Measurements from ENCODE around the gene GALNT6.

The GALNT6 gene

GRCh38 chr12:51392556-51393237 lies 1.5 kb upstream of the GALNT6 start:
- Histone ChIP-seq H3K36me3 (ENCODE audit: control insufficient read depth, insufficient read depth, low read length) (no peaks in the 10 kb centered on the region), H3K4me1 (ENCODE audit: control insufficient read depth, insufficient read depth, low read length, poor library complexity, severe bottlenecking) (peaks cover 27% of the 10 kb centered on the region), H3K27ac (ENCODE audit: low read depth, low read length, severe bottlenecking) (no peak overlapping the region), H3K4me3 (ENCODE audit: extremely low read depth, insufficient read depth, low read length, poor library complexity, severe bottlenecking) (peak overlapping the region; percentile 48), H3K9me3 (ENCODE audit: control insufficient read depth, low read length) (no peaks in the 10 kb centered on the region)
- WGBS, 2 experiments (ENCODE audit: insufficient coverage in 2 of 2) = 10 to 20% methylated on average over 16 to 18 of the region's 22 CpGs

- 5 to 18% methylated on average over 3 to 4 of the region's 8 CpGs for WGBS, 2 experiments (ENCODE audit: insufficient coverage in 2 of 2)
- H3K4me3 ChIP-seq (ENCODE audit: extremely low read depth, insufficient read depth, low read length, poor library complexity, severe bottlenecking) = peak overlapping the region; percentile 48
- peak overlapping the region; percentile 11 for H3K27ac ChIP-seq (ENCODE audit: low read depth, low read length, severe bottlenecking)
- peaks cover 34% of the 10 kb centered on the region for H3K4me1 ChIP-seq (ENCODE audit: control insufficient read depth, insufficient read depth, low read length, poor library complexity, severe bottlenecking)
- H3K36me3 ChIP-seq (ENCODE audit: control insufficient read depth, insufficient read depth, low read length) = no peaks in the 10 kb centered on the region
- no peaks in the 10 kb centered on the region for H3K9me3 ChIP-seq (ENCODE audit: control insufficient read depth, low read length)
These were observed 319 bp downstream of the GALNT6 start for GRCh38 chr12:51390891-51391282.

DNA sequence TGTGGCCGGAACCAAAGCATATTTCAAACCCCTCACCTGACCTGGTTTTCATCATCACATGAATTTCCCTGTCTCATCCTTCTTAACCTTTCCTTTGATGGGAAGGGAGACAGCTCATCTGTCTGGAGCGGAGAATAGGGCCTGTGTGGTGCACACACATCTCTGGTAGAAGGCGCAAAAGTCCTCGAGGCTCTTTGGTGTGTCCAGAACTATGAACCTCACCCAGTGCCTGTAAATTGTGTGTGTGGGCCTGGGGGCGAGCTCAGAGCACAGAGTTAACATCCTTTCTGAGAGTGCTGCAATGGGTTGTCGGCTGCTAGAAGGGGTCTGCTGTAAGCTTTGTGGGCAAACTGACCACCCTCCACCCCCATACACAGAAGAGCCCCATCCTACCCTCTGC lies 749 bp downstream of the GALNT6 start:
- no peaks in the 10 kb centered on the region for H3K36me3 ChIP-seq (ENCODE audit: control insufficient read depth, insufficient read depth, low read length)
- H3K27ac ChIP-seq (ENCODE audit: low read depth, low read length, severe bottlenecking) = peak overlapping the region; percentile 11
- WGBS, 2 experiments (ENCODE audit: insufficient coverage in 2 of 2) = 74 to 90% methylated on average over 3 to 6 of the region's 6 CpGs

GRCh38 chr12:51389302-51389999 lies 1.8 kb downstream of the GALNT6 start:
- no peaks in the 10 kb centered on the region for H3K9me3 ChIP-seq (ENCODE audit: control insufficient read depth, low read length)
- no peaks in the 10 kb centered on the region for H3K36me3 ChIP-seq (ENCODE audit: control insufficient read depth, insufficient read depth, low read length)
- no peak overlapping the region for H3K27ac ChIP-seq (ENCODE audit: low read depth, low read length, severe bottlenecking)
- peaks cover 23% of the 10 kb centered on the region for H3K4me1 ChIP-seq (ENCODE audit: control insufficient read depth, insufficient read depth, low read length, poor library complexity, severe bottlenecking)
- H3K4me3 ChIP-seq (ENCODE audit: extremely low read depth, insufficient read depth, low read length, poor library complexity, severe bottlenecking) = no peak overlapping the region
- WGBS, 2 experiments (ENCODE audit: insufficient coverage in 2 of 2) = 83 to 100% methylated on average over 1 of the region's 2 CpGs

More for the DNA sequence above, 749 bp downstream of the GALNT6 start:
- H3K9me3 ChIP-seq (ENCODE audit: control insufficient read depth, low read length) = no peaks in the 10 kb centered on the region
- H3K4me1 ChIP-seq (ENCODE audit: control insufficient read depth, insufficient read depth, low read length, poor library complexity, severe bottlenecking) = peaks cover 32% of the 10 kb centered on the region
- peak overlapping the region; percentile 48 for H3K4me3 ChIP-seq (ENCODE audit: extremely low read depth, insufficient read depth, low read length, poor library complexity, severe bottlenecking)

DNA sequence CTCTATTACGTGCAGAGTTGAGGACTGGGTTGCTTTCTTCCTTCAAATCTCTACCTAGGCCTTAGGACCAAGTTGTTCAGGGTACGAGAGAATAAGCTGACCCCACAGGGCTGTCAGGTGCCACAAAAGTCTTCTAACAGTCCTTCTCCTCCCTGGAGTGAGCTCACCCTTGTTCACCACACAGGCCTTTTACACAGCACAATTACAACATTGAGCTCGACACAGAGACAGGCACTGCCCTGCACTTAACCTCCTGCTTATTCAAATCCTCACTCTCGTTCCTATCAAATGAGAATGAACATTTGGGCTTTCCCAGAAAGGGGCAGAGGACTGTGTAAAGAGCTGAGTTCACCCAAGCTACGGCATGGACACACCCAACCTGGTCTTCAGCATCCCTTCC lies 2.4 kb downstream of the GALNT6 start:
- Histone ChIP-seq H3K4me3 (ENCODE audit: extremely low read depth, insufficient read depth, low read length, poor library complexity, severe bottlenecking) (no peak overlapping the region), H3K9me3 (ENCODE audit: control insufficient read depth, low read length) (no peaks in the 10 kb centered on the region), H3K27ac (ENCODE audit: low read depth, low read length, severe bottlenecking) (no peak overlapping the region), H3K36me3 (ENCODE audit: control insufficient read depth, insufficient read depth, low read length) (no peaks in the 10 kb centered on the region), H3K4me1 (ENCODE audit: control insufficient read depth, insufficient read depth, low read length, poor library complexity, severe bottlenecking) (peaks cover 20% of the 10 kb centered on the region)
- 95 to 100% methylated on average over 1 to 5 of the region's 5 CpGs for WGBS, 2 experiments (ENCODE audit: insufficient coverage in 2 of 2)

DNA sequence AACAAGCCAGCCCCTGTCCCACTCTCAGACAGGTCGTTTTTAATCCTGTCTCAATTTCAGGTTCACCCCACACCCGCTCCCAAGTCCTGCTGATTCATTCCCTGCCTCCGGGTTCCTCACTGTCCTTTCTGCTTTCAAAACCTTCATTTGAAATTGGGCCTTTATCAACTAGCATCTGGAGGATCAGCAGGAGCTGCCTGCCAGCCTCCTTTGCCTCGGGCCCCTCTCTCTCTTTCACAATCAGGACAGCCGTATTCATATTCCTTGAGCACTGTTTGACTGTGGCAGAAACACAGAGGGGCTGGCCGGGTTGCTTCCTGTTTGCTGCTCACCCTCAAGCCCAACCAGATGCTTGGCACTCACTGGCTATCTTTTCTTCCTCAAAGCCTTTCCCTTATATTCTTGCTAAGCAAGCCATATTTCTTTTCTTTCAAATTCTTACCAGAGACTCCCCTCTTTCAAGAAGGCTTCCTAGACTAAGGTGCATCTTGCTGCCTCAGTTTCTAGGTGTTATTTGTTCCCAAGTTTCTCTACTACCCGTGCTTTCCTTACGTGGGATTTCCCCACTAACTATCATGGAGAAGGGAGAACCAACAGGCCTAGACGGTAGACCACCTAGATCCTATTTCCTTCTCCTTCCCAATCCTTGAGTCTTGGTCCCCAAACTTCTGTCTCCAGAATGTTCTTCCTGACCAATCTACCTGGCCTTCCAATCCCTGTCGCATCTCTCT lies 3.0 kb downstream of the GALNT6 start:
- peaks cover 24% of the 10 kb centered on the region for H3K4me1 ChIP-seq (ENCODE audit: control insufficient read depth, insufficient read depth, low read length, poor library complexity, severe bottlenecking)
- WGBS, 2 experiments (ENCODE audit: insufficient coverage in 2 of 2) = 41 to 51% methylated on average over 8 to 9 of the region's 10 CpGs
- no peak overlapping the region for H3K4me3 ChIP-seq (ENCODE audit: extremely low read depth, insufficient read depth, low read length, poor library complexity, severe bottlenecking)
- peak overlapping the region; percentile 60 for H3K27ac ChIP-seq (ENCODE audit: low read depth, low read length, severe bottlenecking)
- H3K36me3 ChIP-seq (ENCODE audit: control insufficient read depth, insufficient read depth, low read length) = no peaks in the 10 kb centered on the region
- H3K9me3 ChIP-seq (ENCODE audit: control insufficient read depth, low read length) = no peaks in the 10 kb centered on the region

- peaks cover 26% of the 10 kb centered on the region for H3K4me1 ChIP-seq (ENCODE audit: control insufficient read depth, insufficient read depth, low read length, poor library complexity, severe bottlenecking)
- no peak overlapping the region for H3K4me3 ChIP-seq (ENCODE audit: extremely low read depth, insufficient read depth, low read length, poor library complexity, severe bottlenecking)
- 81 to 82% methylated on average over 3 to 4 of the region's 4 CpGs for WGBS, 2 experiments (ENCODE audit: insufficient coverage in 2 of 2)
- no peak overlapping the region for H3K27ac ChIP-seq (ENCODE audit: low read depth, low read length, severe bottlenecking)
- H3K36me3 ChIP-seq (ENCODE audit: control insufficient read depth, insufficient read depth, low read length) = no peaks in the 10 kb centered on the region
- no peaks in the 10 kb centered on the region for H3K9me3 ChIP-seq (ENCODE audit: control insufficient read depth, low read length)
These were observed 4.9 kb downstream of the GALNT6 start for GRCh38 chr12:51386351-51386750.

DNA sequence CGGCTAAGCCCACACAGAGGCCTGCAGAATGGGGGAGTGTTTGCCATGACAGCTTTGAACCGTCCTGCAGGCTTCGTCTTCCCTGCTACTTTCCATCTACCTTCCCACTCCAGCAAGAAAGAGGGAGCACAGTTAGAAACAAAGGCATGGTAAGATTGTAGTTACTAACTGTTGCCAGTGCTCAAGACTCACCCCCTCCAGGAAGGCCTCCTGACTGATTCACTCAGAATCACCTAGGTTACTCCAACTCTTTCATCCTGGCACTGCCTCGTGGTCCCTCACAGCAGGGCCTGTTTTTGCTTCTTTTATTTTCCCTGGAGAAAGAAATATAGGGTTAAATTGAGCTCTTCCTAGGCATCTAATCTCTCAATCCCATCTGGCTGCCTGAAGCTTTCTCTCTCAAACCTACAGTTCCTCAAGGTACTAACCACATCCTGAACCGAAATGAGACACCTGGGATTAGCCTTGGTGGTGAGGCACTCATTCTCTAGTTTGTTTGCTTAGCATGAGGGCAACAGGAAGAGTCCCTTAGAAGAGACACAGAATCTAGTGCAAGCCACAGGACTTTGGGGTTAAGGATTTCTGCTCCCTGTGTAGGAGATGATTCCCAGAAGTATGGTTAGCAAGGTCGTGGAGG lies 7.8 kb downstream of the GALNT6 start:
- no peak overlapping the region for H3K4me3 ChIP-seq (ENCODE audit: extremely low read depth, insufficient read depth, low read length, poor library complexity, severe bottlenecking)
- peaks cover 24% of the 10 kb centered on the region for H3K4me1 ChIP-seq (ENCODE audit: control insufficient read depth, insufficient read depth, low read length, poor library complexity, severe bottlenecking)
- no peaks in the 10 kb centered on the region for H3K9me3 ChIP-seq (ENCODE audit: control insufficient read depth, low read length)
- 87% methylated on average over 3 of the region's 6 CpGs; no CpG with 5 or more reads in 1 of the 2 experiments for WGBS, 2 experiments (ENCODE audit: insufficient coverage in 2 of 2)
- no peaks in the 10 kb centered on the region for H3K36me3 ChIP-seq (ENCODE audit: control insufficient read depth, insufficient read depth, low read length)
- no peak overlapping the region for H3K27ac ChIP-seq (ENCODE audit: low read depth, low read length, severe bottlenecking)

DNA sequence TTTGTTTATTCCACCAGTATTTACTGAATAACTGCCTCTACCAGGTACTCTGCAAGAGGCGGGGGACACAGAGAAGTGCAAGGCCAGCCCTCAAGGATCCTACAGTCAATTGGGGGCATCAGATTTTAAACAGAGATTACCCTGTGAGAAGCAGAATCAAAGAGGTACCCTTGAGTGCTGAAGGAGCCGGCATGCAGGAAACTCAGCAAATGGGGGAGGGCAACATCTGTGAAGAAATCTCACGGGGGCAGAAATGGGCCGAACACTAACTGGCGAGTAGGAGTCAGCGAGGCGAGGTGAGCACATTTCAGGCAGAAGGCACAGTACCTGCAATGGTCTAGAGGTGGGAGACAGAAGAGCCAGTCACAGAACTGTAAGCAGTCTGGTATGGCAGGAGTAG lies 9.0 kb downstream of the GALNT6 start:
- Histone ChIP-seq H3K4me1 (ENCODE audit: control insufficient read depth, insufficient read depth, low read length, poor library complexity, severe bottlenecking) (peaks cover 13% of the 10 kb centered on the region), H3K9me3 (ENCODE audit: control insufficient read depth, low read length) (no peaks in the 10 kb centered on the region), H3K4me3 (ENCODE audit: extremely low read depth, insufficient read depth, low read length, poor library complexity, severe bottlenecking) (no peak overlapping the region), H3K27ac (ENCODE audit: low read depth, low read length, severe bottlenecking) (no peak overlapping the region), H3K36me3 (ENCODE audit: control insufficient read depth, insufficient read depth, low read length) (no peaks in the 10 kb centered on the region)
- 93 to 94% methylated on average over 5 to 7 of the region's 7 CpGs for WGBS, 2 experiments (ENCODE audit: insufficient coverage in 2 of 2)

DNA sequence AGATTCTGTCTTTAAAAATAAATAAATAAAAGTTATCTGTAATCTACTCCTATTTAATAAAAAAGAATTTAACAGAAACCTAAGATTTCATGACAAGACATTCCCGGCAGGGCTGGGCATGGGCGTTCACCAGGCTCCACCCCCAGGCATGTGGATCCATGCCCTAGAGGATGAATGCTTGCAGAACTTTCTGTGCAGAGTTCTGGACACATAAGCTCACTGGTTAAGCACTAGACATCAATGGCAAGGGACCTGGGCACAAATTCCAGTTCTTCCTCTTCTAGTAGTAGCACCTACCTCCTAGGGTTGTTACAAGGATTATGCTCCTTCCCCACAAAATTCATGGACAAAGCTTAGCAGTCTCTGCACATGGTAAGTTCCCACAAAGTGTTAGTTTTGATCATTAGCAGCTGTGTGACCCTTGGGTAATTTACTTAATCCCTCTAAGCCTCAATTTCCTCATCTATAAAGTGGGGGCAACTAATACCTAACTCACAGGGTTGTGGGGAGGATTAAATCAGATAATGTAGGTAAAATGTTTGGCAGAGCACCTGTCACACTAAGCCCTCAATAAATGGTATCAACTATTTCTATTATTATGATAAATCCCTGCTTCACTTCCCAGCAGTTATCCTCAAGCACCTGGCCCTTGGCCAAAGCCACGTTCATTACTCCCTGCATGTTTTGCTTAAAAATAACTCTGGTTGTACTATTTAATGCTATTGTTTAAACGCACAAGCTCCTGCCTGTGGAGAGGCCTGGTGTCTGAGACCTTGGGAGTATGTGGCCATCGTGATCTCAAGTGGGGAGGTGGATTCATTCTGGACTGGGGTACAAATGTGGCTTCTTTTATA lies 9.8 kb downstream of the GALNT6 start:
- Histone ChIP-seq H3K4me3 (ENCODE audit: extremely low read depth, insufficient read depth, low read length, poor library complexity, severe bottlenecking) (no peak overlapping the region), H3K9me3 (ENCODE audit: control insufficient read depth, low read length) (no peaks in the 10 kb centered on the region), H3K27ac (ENCODE audit: low read depth, low read length, severe bottlenecking) (no peak overlapping the region), H3K4me1 (ENCODE audit: control insufficient read depth, insufficient read depth, low read length, poor library complexity, severe bottlenecking) (peaks cover 11% of the 10 kb centered on the region), H3K36me3 (ENCODE audit: control insufficient read depth, insufficient read depth, low read length) (no peaks in the 10 kb centered on the region)
- 80 to 95% methylated on average over 2 of the region's 5 CpGs for WGBS, 2 experiments (ENCODE audit: insufficient coverage in 2 of 2)
